Cerebellar cortex (tissue), 1 donor: ENCODE data around the gene FUT9.

ENCODE experiments used
- DNase-seq: peaks from one replicate; pipeline ENCODE4 v3.0.0-alpha.2; 2015; ENCODE audit warnings: low spot score

The FUT9 gene

DNA sequence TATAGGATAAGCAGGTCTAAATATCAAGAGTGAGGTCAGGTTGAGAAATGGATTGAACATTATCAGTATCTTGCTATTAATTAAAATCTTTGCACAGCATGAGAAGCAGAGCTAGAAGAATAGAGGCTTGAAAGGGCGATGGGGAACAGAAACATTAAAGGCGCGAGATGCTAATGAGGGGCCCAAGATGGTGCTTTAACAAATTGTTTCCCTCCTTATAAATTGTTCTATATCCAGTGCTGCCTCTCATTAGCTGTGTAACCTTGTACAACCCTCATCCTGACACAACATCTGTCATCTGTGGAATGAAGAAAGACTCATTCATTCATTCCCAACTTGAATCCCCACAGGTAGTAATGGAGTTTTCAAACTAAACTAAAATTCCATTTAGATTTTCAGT is 57.8 kb downstream of the FUT9 start:
- DNase-seq, result no peak

DNA sequence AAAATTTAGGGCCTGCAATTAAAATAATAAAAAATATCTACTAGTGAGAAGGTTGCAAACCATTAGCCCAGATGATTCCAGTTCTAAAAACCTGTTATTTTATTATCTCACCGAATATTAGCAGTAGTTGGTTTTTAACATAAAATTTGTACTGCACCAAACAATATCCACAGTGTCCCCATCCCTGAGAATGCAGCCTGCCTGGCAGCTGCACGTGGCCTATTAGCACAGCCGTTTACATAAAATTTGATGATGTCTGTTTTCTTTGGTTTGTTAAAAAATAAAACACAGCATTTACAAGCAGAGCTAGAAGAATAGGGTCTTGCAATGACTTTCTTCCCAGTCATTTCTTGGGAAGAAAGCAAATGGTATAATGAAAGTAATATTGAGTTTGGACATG is 58.2 kb downstream of the FUT9 start:
- DNase-seq, result no peak

DNA sequence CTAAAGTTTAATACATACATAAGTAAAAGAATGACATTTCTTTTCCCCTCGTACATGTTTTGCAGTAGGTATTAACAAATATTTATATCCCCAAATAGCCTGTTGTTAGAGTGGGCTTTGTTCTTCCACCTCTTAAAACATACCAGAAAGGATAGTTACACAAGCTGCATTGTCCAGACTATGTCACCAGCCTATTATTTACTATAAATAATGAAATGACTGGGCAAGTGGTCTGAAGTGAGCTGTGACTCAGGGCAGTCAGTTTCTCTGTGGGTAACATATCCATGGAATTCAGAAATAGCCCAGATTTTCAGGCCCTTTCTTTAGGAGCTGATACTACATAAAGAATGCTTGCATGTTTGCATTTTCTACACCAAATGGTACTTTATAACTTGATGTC is 60.1 kb downstream of the FUT9 start:
- DNase-seq, result no peak

DNA sequence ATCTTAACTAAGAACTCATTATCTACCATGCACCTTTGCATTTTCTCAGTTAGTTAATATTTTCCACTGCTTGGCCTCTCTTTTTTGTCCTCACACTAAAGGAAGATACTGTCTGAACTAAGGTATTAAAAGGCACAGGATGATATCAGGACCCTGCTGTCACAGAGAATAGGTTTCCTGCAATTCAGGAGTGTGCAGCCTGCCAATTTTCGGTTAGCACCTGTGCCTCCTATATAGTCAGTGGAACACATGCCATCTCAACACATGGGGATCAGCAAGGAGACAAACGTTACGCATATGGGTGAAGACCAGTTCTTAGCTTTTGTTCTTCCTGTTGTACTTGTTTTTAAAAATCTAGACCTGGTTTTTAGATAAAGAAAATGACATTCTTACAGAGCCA is 71.0 kb downstream of the FUT9 start:
- peak; percentile 98 for DNase-seq

DNA sequence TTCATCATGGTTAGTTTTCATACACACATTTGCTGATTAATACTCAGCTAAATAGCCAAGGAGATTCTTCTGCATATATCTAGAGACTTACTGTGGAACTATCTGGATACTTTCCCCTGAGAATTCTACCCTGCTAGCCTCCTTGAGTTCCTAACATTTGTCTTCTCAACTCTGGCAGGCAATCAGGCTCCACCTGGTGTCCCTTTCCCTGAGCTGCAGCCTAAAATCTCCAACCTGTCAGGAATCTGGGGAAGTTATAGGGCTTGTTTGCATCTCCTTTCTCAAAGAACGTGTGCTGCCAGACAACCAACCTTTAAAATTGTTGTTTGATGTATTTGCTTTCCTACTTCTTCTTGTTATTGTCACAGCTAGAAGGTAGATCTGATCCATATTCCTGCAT is 73.4 kb downstream of the FUT9 start:
- peak; percentile 43 for DNase-seq

DNA sequence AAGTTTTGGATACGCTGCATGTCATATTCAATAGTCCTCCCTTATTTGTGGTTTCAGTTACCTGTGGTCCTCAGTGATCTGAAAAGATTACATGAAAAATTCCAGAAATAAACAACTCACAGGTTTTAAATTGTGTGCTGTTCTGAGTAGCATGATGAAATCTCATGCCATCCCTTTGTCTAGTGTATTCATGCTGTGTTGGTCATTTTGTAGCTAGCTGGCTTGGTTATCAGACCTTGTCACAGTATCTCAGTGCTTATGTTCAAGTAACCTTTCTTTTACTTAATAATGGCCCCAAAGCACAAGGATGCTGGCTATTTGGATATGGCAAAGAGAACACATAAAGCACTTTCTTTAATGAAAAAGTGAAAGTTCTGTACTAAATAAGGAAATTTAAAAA is 78.3 kb downstream of the FUT9 start:
- no peak for DNase-seq

DNA sequence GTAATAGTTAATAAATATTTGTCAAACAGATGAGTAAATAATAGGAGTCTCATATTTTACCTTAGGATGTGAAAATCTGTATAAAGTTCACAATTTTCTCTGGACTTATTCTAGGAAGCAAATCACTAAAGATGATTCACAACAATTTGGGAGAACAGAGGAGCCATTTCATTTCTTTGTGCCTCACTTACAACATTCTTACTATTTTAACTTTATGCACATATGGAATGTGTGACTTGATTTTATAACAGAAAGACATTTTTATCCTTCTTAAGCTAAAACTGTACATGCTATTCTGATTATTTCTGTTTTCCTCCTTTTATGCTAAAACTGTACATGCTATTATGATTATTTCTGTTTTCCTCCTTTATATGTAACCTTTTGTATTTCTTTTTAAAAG is 83.3 kb downstream of the FUT9 start:
- no peak for DNase-seq

DNA sequence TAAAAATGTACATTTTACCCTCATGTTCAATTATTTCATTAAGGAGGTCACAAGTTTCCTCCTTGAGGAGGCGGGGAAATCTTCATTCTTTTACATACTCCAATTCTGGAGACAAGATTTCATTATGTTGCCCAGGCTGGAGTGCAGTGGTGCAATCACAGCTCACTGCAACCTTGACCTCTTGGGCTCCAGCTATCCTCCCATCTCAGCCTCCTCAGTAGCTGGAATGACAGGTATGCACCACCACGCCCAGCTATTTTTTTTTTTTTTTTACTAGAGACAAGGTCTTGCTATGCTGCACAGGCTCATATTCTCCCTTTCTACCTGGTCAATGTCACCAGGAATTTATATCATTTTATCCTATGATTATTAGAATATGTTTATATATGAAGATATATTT is 85.8 kb downstream of the FUT9 start:
- no peak for DNase-seq

DNA sequence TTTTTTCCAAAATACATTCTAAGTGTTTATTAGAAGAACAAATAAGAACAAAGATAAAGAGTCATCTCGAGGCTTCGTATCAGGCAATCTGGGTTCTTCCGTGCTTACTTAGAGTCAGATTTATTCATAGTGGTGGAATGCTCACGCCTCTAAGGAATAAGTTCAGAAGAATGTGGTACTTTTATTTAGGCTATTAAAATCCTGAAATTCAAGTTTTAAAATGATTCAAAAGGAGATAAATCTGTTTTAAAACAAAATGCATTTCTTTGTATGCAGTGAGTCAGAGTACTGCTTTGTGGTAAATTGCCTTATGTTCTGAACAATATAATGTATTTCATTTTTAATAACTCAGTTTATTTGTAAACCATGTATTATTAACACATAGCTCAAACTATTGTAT is 89.1 kb downstream of the FUT9 start:
- DNase-seq, result no peak

DNA sequence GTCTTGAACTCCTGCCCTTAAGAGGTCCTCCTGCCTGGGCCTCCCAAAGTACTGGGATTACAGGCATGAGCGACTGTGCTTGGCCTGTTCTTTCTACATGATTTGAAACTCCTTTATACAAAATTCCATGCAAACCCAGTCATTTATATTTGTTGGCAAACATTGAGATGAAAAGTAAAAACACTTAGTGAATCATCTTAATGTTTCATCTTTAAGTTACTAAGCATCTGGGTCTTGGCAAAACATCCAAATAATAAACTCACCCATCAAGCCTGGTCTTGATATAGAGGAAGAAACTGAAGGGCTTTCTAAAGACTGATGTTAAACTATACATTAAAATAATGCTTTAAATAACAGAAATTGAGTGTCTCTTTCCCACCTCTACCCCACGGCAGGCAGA is 95.1 kb downstream of the FUT9 start:
- DNase-seq, result no peak

DNA sequence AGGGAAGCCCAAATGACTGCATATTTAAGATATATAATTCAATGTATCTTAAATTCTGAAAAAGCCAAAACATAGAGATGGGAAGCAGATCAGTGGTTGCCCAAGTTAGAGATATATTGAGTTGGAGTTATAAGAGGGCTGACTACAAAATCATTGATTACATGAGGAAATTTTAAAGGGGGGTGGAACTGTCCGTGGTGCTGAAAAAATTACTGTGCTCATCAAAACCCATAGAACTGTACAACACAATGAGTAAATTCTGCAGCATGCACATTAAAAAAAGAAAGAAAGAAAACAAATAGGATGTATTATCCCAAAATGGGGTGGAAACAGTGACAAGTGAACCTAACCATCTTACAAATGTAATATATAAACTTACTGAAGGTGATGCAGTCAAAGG is 100.9 kb downstream of the FUT9 start:
- DNase-seq, result no peak

DNA sequence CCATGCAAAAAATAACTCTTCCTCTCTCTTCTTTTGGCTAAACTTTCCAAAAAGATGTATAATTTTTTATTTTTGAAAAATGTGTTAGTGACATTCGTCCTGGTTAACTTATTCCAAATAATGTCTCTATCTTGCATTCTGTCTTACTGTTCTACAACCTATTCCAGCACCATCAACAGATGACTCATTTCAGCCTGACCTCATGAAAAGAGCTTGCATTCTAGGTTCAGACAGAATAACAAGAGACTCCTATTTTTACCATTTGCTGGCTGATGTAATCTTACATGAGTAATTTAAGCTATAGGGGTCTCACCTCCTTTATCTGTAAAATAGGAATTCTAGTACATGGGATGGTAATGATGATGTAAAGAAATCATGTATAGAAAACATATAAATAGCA is 109.0 kb downstream of the FUT9 start:
- no peak for DNase-seq

DNA sequence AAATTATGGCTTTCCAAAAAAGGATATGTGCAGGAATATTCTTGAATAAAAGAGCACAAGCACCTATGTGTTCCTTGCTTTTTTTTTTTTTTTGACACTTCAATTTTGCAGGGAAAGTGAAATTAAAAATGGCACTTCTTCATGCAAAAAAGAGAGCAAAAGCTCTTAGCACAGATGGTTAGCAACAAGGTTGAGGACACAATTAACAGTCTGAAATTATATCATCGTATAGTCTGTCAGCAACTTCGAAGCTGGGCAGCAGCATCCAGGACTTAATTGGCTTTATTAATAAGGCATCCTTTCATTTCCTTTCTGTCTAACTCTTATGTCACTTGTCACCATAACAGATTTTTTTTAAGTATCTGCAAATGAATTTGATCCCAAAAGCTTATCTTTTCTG is 122.6 kb downstream of the FUT9 start:
- peak; percentile 56 for DNase-seq

DNA sequence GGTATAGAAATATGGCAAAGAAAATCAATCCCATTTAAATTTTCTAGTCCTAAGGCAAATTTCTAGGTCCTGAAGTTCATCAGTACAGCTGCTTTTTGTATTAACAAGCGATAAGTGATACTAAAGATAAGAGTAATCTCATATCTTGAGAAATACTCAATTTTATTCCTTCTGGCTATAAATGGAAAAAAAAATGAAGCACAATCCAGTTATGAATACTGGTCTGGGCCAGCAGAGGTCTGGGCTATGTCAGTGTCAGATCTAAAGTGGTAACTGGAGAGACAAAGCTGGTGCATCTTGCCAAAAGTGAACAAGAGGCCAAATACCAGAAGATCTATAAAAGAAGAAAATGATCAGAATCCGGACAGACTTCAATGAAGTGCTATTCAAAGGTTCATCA is 126.4 kb downstream of the FUT9 start:
- no peak for DNase-seq

DNA sequence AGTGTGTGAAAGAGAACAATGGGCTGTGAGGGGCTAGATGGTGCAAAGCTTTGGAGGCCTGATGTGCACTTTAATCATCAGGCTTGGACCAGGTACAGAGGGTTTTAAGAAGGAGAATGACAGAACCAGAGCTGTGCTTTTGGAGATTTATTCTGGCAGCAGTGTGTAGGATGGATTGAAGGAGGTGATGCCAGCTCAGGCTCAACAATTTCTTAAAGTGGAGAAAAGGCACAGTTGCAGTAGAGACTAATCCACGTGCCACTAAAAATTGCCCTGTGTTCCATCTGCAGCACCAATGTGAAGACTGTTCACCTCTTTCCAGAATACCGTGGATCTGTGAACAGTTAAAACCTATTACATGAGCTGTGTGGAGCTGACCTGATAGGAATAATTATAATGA is 134.7 kb downstream of the FUT9 start:
- no peak for DNase-seq

DNA sequence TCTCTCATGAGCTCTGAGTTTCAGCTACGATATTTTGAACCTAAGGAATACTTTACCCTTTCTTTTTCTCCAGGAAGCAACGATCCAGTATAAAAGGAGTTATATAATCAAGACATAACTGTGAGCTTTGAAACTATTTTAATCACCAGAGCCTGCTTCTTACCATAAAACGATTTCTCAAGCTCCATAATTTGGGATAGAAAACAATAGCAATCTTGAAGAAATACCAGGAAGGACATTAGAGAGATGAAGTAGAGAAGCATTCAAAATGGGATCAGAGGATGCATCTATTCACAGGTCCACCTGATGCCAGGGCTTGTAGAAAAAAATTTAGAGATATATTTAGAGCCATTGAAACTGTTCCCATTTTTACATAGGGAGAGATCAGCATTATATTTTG is 135.9 kb downstream of the FUT9 start:
- no peak for DNase-seq

DNA sequence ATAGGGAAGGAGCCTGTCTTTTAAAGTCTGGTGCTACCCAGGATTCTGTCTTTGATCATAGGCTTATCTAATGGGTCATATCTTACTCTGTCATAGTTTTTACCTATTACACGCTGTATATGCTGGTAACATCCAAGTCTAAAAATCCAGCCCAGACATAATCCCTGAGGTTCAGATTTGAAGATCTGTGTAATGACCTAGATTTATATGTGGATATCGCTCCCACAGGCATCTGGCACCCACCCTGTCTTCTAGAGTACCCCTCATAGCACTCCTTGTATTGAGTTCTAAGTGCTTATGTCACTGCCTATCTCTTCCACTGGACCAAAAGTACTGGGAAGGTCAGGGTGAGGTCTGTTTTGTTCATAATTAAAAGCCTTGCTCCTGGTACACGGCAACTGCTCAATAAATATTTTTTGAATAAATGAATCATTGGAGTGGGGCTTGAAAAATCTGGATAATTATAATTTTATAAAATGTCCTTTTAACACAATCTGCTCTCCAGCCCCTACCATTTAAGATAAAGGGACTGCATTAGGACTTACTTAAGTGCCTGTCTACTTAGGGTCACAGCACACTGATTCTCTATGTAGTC is 136.4 kb downstream of the FUT9 start:
- DNase-seq, result no peak

DNA sequence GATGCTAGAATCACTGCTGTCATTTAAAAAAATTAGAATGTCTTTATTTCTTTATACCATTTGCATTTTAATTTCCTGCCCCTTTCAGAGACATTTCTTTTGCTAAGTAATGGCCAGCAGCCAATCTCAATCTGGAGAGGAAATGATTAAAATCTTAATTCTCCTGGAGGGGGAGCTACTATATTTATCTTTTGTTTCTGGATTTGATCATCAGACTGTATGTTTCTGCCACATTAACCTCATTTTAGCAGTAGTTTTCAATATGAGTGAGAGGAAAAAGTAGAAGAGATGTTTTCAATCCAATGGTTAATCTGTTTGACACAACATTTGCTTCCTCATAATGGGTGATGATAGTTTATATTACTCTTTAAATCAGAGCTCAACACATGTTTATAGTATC is 138.0 kb downstream of the FUT9 start:
- DNase-seq, result peak; percentile 29

DNA sequence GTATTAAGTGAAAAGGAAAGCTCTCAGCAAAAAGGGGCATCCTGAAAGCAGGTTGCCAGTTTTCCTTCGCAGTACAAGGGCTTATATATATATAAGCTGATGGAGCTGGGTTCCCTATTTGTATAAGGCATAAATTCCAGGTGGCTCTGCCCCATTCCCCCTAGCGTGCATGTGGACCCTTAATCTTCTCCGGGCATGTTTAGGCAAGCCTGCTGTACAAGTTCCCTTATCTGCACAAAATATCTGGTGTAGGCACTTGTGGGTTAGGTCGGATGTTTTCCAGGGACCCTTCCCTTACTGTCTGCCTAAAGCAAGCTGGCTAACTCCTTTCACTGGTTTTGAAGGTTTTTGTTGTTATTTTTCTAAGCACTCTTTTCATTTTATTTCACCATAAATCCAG is 140.7 kb downstream of the FUT9 start:
- DNase-seq, result no peak

DNA sequence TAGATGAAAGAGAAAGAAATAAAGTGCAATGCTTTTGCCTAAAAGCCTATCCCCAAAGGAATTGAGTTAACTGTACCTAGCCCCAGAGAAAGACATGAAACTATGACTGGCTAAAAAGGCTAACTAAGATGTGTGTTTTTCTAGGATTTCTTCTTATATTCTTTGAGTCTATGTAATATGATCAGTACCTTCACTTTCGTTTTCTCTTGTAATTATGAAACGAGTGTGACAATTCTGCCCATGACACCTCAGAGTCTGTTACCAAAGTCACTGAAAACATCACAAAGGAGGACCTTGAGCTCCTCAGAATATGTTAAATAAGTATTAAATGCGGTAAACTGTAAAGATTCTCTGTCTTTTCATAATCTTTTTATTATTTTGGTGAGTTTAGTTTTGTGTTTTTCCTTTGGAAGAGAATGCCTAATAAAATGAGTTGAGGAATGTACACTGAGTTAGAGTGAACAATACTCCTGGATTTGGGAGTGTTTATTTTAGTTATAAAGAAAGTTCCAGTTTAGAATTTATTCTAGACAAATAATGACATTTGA is 141.3 kb downstream of the FUT9 start:
- DNase-seq, result no peak

DNA sequence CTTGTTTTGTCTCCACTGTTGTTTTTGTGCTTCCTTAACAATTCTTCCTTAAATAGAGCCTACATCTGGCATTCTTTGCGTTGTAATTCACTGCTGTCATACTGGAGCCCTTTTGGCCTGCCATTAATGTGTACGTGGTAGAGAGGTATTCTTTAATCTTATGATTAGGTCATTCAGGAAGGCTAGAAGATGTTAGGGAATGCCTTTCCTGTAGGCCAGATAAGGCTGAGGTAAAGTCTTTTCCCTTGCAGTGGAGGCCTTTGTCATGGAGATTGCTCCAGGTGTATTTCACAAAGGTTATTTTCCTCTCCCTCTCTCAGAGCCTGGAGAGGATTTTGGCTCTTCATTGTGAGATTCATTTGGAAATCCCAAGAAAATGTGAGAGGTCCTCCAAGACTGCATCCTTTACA is 146.9 kb downstream of the FUT9 start:
- no peak for DNase-seq

DNA sequence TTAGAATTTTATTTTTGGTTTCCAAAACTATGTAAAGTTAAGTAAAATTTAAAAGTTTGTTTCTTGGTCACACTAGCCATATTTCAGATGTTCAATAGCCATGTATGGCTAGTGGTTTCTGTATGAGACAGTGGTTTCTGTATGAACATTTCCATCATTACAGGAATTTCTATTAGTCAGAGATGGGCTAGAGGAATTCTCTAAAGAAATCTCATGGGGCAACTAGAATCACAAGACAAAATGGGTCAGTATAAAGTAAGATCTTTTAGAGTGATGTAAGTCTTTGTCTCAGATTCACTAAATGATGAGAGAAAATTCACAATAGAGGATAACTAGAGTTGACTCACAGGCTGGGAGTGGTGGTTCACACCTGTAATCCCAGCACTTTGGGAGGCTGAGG is 149.0 kb downstream of the FUT9 start:
- no peak for DNase-seq

DNA sequence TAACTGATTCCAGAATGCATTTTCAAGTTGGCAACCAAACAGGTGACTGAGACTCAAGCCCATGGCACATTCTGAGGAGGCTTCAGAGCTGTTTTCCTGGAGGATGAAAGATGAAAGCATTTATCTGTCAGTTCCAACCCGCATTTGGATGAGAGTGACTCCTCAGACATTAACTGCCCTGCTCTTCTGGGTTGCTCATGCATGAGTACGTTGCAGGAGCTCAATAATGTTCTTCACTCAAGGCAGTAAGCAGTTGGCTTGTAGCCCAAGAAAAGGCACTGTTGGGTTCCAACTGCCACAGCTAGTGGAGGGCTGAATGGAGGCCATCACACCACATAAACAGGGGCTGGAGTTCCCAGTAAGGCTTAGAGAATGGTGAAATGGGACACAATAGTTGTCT is 155.3 kb downstream of the FUT9 start:
- peak; percentile 42 for DNase-seq

DNA sequence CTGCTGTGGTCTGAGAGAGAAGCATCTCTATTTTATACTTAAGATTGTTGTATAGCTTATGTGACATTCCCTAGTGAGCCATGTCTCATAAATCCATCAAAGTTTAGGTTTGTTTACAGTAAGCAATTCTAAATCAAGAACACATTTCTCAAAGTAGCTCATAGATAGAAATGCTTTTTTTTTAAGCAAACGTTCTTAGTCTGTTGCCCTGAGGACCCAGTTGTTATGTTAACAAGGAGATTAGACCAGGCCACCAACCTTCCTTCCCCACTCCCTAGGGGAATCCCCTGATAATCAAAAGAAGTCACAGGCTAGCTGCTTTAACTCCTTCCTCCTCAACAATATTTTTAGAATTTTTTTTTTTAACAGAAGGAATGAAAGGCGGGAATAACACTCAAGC is 169.0 kb downstream of the FUT9 start:
- no peak for DNase-seq

DNA sequence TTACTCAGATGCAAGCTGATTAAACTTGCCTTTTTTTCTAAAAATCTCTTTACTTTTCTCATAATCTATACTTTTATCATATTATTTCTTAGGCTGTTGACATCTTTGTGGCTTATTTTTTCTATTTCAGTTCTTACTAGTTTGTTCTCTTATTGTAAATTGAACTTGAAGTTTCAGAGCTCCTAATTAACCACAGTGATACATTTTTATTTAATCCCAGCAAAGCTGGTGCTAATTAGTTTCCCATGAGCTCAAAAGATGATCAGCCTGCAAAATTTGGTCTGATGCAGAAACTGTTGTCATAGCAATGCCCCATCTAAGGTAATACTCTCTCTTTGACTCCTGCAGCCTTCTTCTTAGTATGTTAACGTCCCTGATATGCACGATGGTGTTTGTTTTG is 170.3 kb downstream of the FUT9 start:
- no peak for DNase-seq
